ENCODE results near the gene ZNF367.

The ZNF367 gene

GRCh38 chr9:96436456-96437126 is 18.4 kb upstream of the ZNF367 start:
- no peak for DNase-seq (ENCODE audit: low spot score)

GRCh38 chr9:96436063-96436455 is 17.9 kb upstream of the ZNF367 start:
- DNase-seq (ENCODE audit: low spot score) = no peak

DNA sequence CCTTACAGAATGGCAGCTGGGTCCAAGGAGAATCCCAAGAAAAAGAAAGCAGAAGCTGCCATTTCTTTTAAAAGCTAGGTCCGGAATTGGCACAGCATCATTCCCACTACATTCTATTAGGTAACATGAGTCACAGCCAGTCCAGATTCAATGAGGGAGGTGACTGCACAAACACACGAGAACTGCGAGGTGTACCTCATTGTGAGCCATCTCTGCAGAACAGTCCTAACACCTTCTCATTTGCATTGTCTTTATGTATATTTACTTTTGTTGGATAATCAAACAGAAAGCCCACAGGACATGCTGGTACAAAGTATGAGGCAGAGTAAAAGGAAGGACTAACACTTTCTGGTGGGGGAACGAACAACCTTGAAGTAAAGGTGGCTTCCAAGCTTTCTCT is 17.2 kb upstream of the ZNF367 start:
- no peak for DNase-seq (ENCODE audit: low spot score)

- DNase-seq (ENCODE audit: low spot score) = no peak
These were observed 12.2 kb upstream of the ZNF367 start for GRCh38 chr9:96430377-96430776.

- DNase-seq (ENCODE audit: low spot score) = no peak
These were observed 11.6 kb upstream of the ZNF367 start for GRCh38 chr9:96429732-96430131.

GRCh38 chr9:96425500-96426169 is 7.5 kb upstream of the ZNF367 start:
- DNase-seq (ENCODE audit: low spot score) = no peak

DNA sequence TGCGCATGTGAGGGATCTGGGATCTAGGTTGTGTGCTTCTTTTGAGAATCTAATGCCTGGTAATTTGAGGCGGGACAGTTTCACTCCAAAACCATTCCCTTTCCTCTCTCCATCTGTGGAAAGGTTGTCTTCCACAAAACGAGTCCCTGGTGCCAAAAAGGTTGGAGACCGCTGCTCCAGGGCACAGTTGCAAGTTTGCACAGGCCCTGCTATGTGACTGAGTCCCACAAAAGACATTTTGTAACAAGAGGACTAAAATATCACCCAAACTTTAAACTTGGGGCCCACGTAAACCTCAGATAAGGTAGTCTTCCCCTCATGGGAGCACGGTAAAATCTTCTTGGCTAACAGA is 5.8 kb upstream of the ZNF367 start:
- no peak for DNase-seq (ENCODE audit: low spot score)

GRCh38 chr9:96423322-96423984 is 5.3 kb upstream of the ZNF367 start:
- no peak for DNase-seq (ENCODE audit: low spot score)

GRCh38 chr9:96420468-96421219 is 2.5 kb upstream of the ZNF367 start:
- DNase-seq (ENCODE audit: low spot score) = peak; percentile 100

- peak; percentile 16 for DNase-seq (ENCODE audit: low spot score)
These were observed 1.5 kb upstream of the ZNF367 start for GRCh38 chr9:96419691-96419969.

- DNase-seq (ENCODE audit: low spot score) = peak; percentile 89
These were observed 935 bp upstream of the ZNF367 start for GRCh38 chr9:96418920-96419690.

- no peak for DNase-seq (ENCODE audit: low spot score)
These were observed 498 bp downstream of the ZNF367 start for GRCh38 chr9:96417661-96418082.

DNA sequence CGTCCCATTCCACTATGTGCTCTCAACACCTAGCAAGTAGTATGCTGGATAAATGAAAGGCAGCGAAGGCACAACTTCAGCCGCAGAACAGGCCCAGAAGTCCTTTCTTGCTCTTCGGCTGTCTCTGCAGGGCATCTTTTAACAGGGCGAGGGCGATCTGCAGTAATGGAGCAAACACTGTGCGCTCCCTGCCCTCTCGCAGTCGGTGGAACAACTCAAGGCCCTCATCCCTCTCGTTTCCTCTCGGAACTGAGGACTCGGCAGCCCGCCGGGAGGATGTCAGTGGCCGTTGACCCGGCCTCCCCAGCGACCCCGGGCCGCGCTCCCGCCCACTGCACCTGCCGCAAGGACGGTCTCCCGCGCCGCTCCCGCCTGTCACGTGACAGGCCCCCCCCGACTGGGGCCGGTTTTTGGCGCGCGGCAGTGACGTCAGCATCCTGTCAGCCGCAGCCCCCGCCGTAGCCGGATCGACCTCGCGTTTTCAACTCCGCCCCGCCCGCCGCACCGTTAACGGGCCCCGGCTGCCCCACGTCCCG is 1.1 kb downstream of the ZNF367 start:
- peak; percentile 89 for DNase-seq (ENCODE audit: low spot score)

DNA sequence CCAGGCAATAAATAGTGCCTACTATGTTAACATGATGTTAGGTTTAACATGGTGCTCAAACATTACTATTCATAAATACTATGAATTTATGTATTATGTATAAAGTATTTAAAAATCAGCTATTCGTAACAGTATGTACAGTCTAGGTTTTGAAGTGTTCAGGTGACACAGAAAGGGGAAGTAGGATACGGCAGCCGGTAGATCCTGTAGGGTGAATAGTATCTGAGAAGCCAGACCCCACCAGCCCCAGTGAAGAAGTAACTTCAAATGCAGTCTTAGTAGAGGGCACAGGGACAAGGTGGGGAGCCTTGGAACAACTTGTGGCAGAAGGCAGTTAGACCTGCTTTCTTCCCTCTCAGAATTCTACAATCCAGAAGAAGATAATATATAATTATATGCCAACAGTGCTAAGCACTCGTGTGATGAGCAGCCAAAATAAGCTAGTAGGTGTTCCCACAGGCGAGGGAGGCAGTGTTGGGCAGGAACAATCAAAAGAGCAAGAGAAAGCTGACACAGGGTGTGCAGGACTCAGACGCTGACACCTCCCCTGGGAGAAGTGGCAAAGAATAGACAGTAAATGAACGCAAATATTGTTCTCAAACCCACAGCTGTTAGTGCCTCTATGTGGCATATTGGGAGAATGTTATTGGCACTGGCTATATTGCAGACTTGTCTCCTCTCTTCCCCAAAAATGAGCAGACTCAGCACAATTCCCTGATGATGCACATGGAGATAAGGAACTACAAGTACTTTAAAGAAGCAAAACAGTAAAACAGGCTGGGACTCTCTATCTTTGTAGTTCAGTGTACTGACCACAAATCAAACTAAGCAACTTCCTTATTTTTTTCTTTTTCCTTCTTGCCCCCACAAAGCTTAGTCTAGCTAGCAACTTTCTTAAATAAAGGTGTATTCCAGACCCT is 4.6 kb downstream of the ZNF367 start:
- DNase-seq (ENCODE audit: low spot score) = no peak

GRCh38 chr9:96412174-96412913 is 5.8 kb downstream of the ZNF367 start:
- DNase-seq (ENCODE audit: low spot score) = no peak

GRCh38 chr9:96411129-96411838 is 6.9 kb downstream of the ZNF367 start:
- DNase-seq (ENCODE audit: low spot score) = no peak

- no peak for DNase-seq (ENCODE audit: low spot score)
These were observed 9.5 kb downstream of the ZNF367 start for GRCh38 chr9:96408409-96409280.

GRCh38 chr9:96400132-96400910 is 17.8 kb downstream of the ZNF367 start:
- DNase-seq (ENCODE audit: low spot score) = no peak

All from kidney tubule cell (primary cell).